H1 (cell line): ENCODE data around the gene COL4A1. TPM values are rescaled to one million over a fixed set of nuclear protein-coding genes. Genes with fewer than 3 reads are reported as not detected.

Experiments
- CTCF ChIA-PET: fragments of 300-600 bp; sonication (Branson Sonifier 250); formaldehyde crosslinking; loops from one replicate; lab custom pipeline; 2021; ENCODE audit not compliant: partially characterized antibody; lab: Charles Lee
- POLR2A ChIA-PET: fragments of 300-600 bp; sonication (Branson Sonifier 250); formaldehyde crosslinking; loops from one replicate; lab custom pipeline; 2021; ENCODE audit warnings: inconsistent platforms; ENCODE audit not compliant: partially characterized antibody; lab: Charles Lee
- DNase-seq, 2 experiments: peaks; one replicate each; pipeline versions ENCODE4 v3.0.0 to v3.0.0-alpha.2; 2010 to 2022; ENCODE audit warnings: low spot score in 2 of 2, low read depth in 1 of 2, mixed read lengths in 1 of 2
- FAIRE-seq: peaks from 2 replicates; lab custom pipeline; 2011; peaks lifted over from hg19 to GRCh38; lab: Jason Lieb, UNC
- H2AFZ ChIP-seq: 2 replicates; pipeline ENCODE4 v1.8.1; 2012; ENCODE audit warnings: low read length, inconsistent platforms
- H2AK5ac ChIP-seq: 2 replicates; pipeline ENCODE4 v1.6.1; 2013; ENCODE audit warnings: low read depth, low read length
- H2BK120ac ChIP-seq: replicated peaks from 2 replicates; pipeline ENCODE3; 2013; ENCODE audit warnings: low read depth, low read length, inconsistent platforms
- H2BK12ac ChIP-seq: 2 replicates; pipeline ENCODE4 v1.6.1; 2013; ENCODE audit warnings: low read depth, low read length
- H2BK15ac ChIP-seq: 2 replicates; pipeline ENCODE4 v1.6.1; 2013; ENCODE audit warnings: low read length
- H2BK20ac ChIP-seq: 2 replicates; pipeline ENCODE4 v1.6.1; 2013; ENCODE audit warnings: low read length
- H2BK5ac ChIP-seq: 2 replicates; pipeline ENCODE4 v1.6.1; 2013; ENCODE audit warnings: low read depth, low read length
- H3K14ac ChIP-seq: 2 replicates; pipeline ENCODE4 v1.6.1; 2013; ENCODE audit warnings: inconsistent platforms; ENCODE audit not compliant: insufficient read length
- H3K18ac ChIP-seq: 2 replicates; pipeline ENCODE4 v1.6.1; 2013; ENCODE audit warnings: low read length; ENCODE audit errors: extremely low read depth
- H3K23ac ChIP-seq: 2 replicates; pipeline ENCODE4 v1.6.1; 2013; ENCODE audit warnings: inconsistent platforms; ENCODE audit not compliant: insufficient read length
- H3K23me2 ChIP-seq: 2 replicates; pipeline ENCODE4 v1.6.1; 2013; ENCODE audit warnings: low read depth, low read length
- H3K27ac ChIP-seq: 2 replicates; pipeline ENCODE4 v1.6.1; 2011; ENCODE audit warnings: low read depth, low read length, inconsistent platforms
- H3K27me3 ChIP-seq, 4 experiments: replicated peaks in 1 of 4; 1 replicate in 1 of 4; 2 replicates in 3 of 4; pipeline versions ENCODE4 v1.6.1 to v1.8.1; 2011 to 2013; ENCODE audit warnings: low read length in 3 of 4, mild to moderate bottlenecking in 3 of 4, inconsistent platforms in 2 of 4, mixed read lengths in 2 of 4, moderate library complexity in 1 of 4; ENCODE audit not compliant: control insufficient read depth in 3 of 4, insufficient read depth in 3 of 4; ENCODE audit errors: extremely low read depth in 1 of 4
- H3K36me3 ChIP-seq, 4 experiments: 2 replicates each; pipeline versions ENCODE4 v1.6.1 to v1.8.1; 2011 to 2013; ENCODE audit warnings: mild to moderate bottlenecking in 4 of 4, low read length in 3 of 4, moderate library complexity in 2 of 4, control low read depth in 1 of 4, inconsistent platforms in 1 of 4; ENCODE audit not compliant: insufficient read depth in 4 of 4, control insufficient read depth in 2 of 4
- H3K4ac ChIP-seq: replicated peaks from 2 replicates; pipeline ENCODE3; 2013; ENCODE audit warnings: low read length, low read depth, mixed read lengths, inconsistent platforms; ENCODE audit not compliant: insufficient read length
- H3K4me1 ChIP-seq, 4 experiments: replicated peaks in 1 of 4; 1 replicate in 1 of 4; 2 replicates in 3 of 4; pipeline versions ENCODE4 v1.6.1 to v1.8.1; 2011 to 2013; ENCODE audit warnings: low read length in 3 of 4, inconsistent platforms in 2 of 4, mixed read lengths in 1 of 4; ENCODE audit not compliant: insufficient read depth in 4 of 4, control insufficient read depth in 3 of 4
- H3K4me2 ChIP-seq, 2 experiments: 2 replicates each; pipeline versions ENCODE4 v1.6.1 to v1.8.1; 2011 to 2013; ENCODE audit warnings: low read depth in 2 of 2, low read length in 2 of 2, control low read depth in 1 of 2, inconsistent platforms in 1 of 2, mild to moderate bottlenecking in 1 of 2; ENCODE audit not compliant: insufficient read depth in 1 of 2
- H3K4me3 ChIP-seq, 4 experiments: fragments of 200-600, 300-600 bp in 1 of 4; sonication (generic), shearing (Covaris generic), sonication (Bioruptor Twin) in 1 of 4; 2 replicates each; pipeline versions ENCODE4 v1.5.1 to v1.8.1; 2011 to 2016; ENCODE audit warnings: low read length in 4 of 4, low read depth in 3 of 4, control low read depth in 2 of 4, inconsistent platforms in 2 of 4, mild to moderate bottlenecking in 2 of 4, mixed read lengths in 1 of 4, moderate library complexity in 1 of 4; ENCODE audit not compliant: insufficient read depth in 2 of 4; ENCODE audit errors: extremely low read depth in 1 of 4
- H3K56ac ChIP-seq: replicated peaks from 2 replicates; pipeline ENCODE3; 2013; ENCODE audit warnings: low read depth, mild to moderate bottlenecking, mixed read lengths, low read length, inconsistent platforms; ENCODE audit not compliant: insufficient read length
- H3K79me1 ChIP-seq: 2 replicates; pipeline ENCODE4 v1.6.1; 2013; ENCODE audit warnings: low read depth, low read length, control low read depth
- H3K79me2 ChIP-seq, 2 experiments: 2 replicates each; pipeline versions ENCODE4 v1.6.1 to v1.8.1; 2012 to 2013; ENCODE audit warnings: low read length in 2 of 2, mild to moderate bottlenecking in 2 of 2, inconsistent platforms in 1 of 2; ENCODE audit not compliant: insufficient read depth in 2 of 2, control insufficient read depth in 1 of 2
- H3K9ac ChIP-seq, 4 experiments: replicated peaks in 1 of 4; 1 replicate in 1 of 4; 2 replicates in 3 of 4; pipeline versions ENCODE4 v1.6.1 to v1.8.1; 2011 to 2013; ENCODE audit warnings: low read depth in 3 of 4, low read length in 3 of 4, control low read depth in 2 of 4, mild to moderate bottlenecking in 2 of 4, moderate library complexity in 2 of 4, inconsistent platforms in 1 of 4; ENCODE audit errors: extremely low read depth in 1 of 4
- H3K9me3 ChIP-seq, 2 experiments: 2 replicates each; pipeline versions ENCODE4 v1.6.1 to v1.8.1; 2012 to 2013; ENCODE audit warnings: mild to moderate bottlenecking in 2 of 2, moderate library complexity in 2 of 2, control low read depth in 1 of 2, inconsistent platforms in 1 of 2, low read depth in 1 of 2, low read length in 1 of 2, mixed read lengths in 1 of 2; ENCODE audit not compliant: insufficient read depth in 2 of 2
- H4K20me1 ChIP-seq, 2 experiments: replicated peaks in 1 of 2; 2 replicates each; pipeline versions ENCODE3 to v1.8.1; 2011 to 2013; ENCODE audit warnings: inconsistent platforms in 2 of 2, low read length in 2 of 2, mild to moderate bottlenecking in 1 of 2; ENCODE audit not compliant: insufficient read depth in 2 of 2, control insufficient read depth in 1 of 2
- H4K5ac ChIP-seq: 2 replicates; pipeline ENCODE4 v1.6.1; 2013; ENCODE audit warnings: low read length, low read depth, mixed read lengths, inconsistent platforms; ENCODE audit not compliant: insufficient read length
- H4K8ac ChIP-seq: 2 replicates; pipeline ENCODE4 v1.8.0; 2013; ENCODE audit warnings: mild to moderate bottlenecking, moderate library complexity, low read length, inconsistent platforms; ENCODE audit not compliant: insufficient read depth; ENCODE audit errors: extremely low read depth
- H4K91ac ChIP-seq: replicated peaks from 2 replicates; pipeline ENCODE3; 2013; ENCODE audit warnings: low read length, mixed read lengths, inconsistent platforms; ENCODE audit not compliant: insufficient read length
- CEBPB ChIP-seq: IDR thresholded peaks from 2 replicates; pipeline ENCODE4 v1.6.1; 2012; ENCODE audit warnings: low read depth, low read length
- CTBP2 ChIP-seq: IDR thresholded peaks from 2 replicates; pipeline ENCODE4 v1.7.0; 2011; ENCODE audit warnings: borderline replicate concordance, mild to moderate bottlenecking, moderate library complexity, mixed read lengths, low read length; ENCODE audit not compliant: insufficient read depth, insufficient read length
- EP300 ChIP-seq, 2 experiments: IDR thresholded peaks; 1 replicate in 1 of 2; 2 replicates in 1 of 2; pipeline ENCODE4 v1.6.1; 2011 to 2012; ENCODE audit warnings: low read depth in 2 of 2, low read length in 2 of 2, mild to moderate bottlenecking in 2 of 2, borderline replicate concordance in 1 of 2, inconsistent platforms in 1 of 2, moderate library complexity in 1 of 2
- MAX ChIP-seq: IDR thresholded peaks from 2 replicates; pipeline ENCODE4 v1.6.1; 2012; ENCODE audit warnings: inconsistent platforms
- SIRT6 ChIP-seq: IDR thresholded peaks from one replicate; pipeline ENCODE4 v1.7.1; 2012; ENCODE audit warnings: low read length, inconsistent platforms
- TCF12 ChIP-seq: IDR thresholded peaks from 2 replicates; pipeline ENCODE4 v1.6.1; 2011; ENCODE audit warnings: low read depth, mild to moderate bottlenecking, low read length
- WGBS, 2 experiments: shearing (Covaris generic) in 1 of 2; methylation state at CpG; one replicate each; pipeline versions ENCODE4 v1.1.6 to v1.1.7; 2013 to 2015; ENCODE audit warnings: low lambda C conversion rate in 2 of 2, mixed read lengths in 2 of 2, inconsistent platforms in 1 of 2, low coverage in 1 of 2, missing lambda C conversion rate in 1 of 2; ENCODE audit not compliant: insufficient replicate concordance in 2 of 2, insufficient coverage in 1 of 2, insufficient read length in 1 of 2; ENCODE audit errors: extremely low coverage in 1 of 2, missing lambda C conversion rate in 1 of 2; 5-methylcytosine and 5-hydroxymethylcytosine counted together
- polyA plus RNA-seq, 7 experiments: library from polyadenylated mRNA; depleted of rRNA in 3 of 7; stranded (reverse) in 5 of 7; unstranded in 2 of 7; fragments of >200 nt in 5 of 7; fragments of 200-250 nt in 2 of 7; gene quantifications; 1 replicate in 5 of 7; 2 replicates in 1 of 7; 4 replicates in 1 of 7; pipeline versions ENCODE4 v1.2.1 to v1.2.3, GENCODE V29; 2011 to 2013; ENCODE audit warnings: missing spikeins in 2 of 7, mixed read lengths in 2 of 7
- total RNA-seq: library from RNA; stranded (reverse); fragmentation: NEBNext Ultra II Directional; extraction: Animal tissue kit (Norgen Biotek cat#: 25700); gene quantifications from 2 replicates; pipeline ENCODE4 v1.2.1, GENCODE V29; 2021
- TF ChIP-seq, protein P1 (sequence below): IDR thresholded peaks from 2 replicates; pipeline ENCODE4 v1.6.1; 2011; ENCODE audit warnings: low read length, improper control_type of control experiment

Gene COL4A1
- total and polyA plus RNA-seq, 2 of the 8 experiments (the other 6 are each of a cell fraction or from before 2014, with no cell fraction given): 30.7 to 82.0 TPM

DNA sequence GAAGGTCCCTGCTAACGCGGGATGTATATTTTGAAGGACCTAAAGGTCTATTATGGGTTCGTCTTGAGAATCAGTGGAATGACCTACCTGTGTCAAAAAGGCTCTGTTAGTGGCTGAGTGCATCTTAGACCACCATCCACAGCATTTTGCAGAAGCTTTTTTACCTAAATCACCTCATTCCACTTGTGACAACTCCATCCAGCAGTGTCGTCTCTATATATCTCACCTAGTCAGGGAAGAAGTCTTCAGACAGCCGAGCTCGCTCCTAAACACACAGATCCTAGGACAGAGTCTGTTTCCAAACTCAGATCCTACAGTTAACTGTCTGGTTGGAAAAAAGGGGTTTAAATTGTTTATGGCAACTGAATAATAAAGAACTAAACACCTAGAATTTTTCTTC is 33.7 kb downstream of the COL4A1 start:
- FAIRE-seq: no peak

More for the DNA sequence above, 33.7 kb downstream of the COL4A1 start:
- H3K9ac ChIP-seq: no peak overlapping the region
- H2BK20ac ChIP-seq: no peak overlapping the region
- H4K91ac ChIP-seq: no peak overlapping the region
- no peak overlapping the region for H3K14ac ChIP-seq
- H3K56ac ChIP-seq: no peak overlapping the region
- no peak overlapping the region for H2AK5ac ChIP-seq
- no peak overlapping the region for H2BK120ac ChIP-seq
- no peak overlapping the region for H3K23ac ChIP-seq
- H3K23me2 ChIP-seq: no peaks in the 10 kb centered on the region
- no peak overlapping the region for H3K27ac ChIP-seq
- H3K4me2 ChIP-seq: no peak overlapping the region
- peaks cover 10% of the 10 kb centered on the region; the same call in 1 of the 2 replicates for H3K79me1 ChIP-seq
- no peak overlapping the region for H2BK12ac ChIP-seq
- TF ChIP-seq CTBP2 (no peak), EP300 (IDR thresholded peaks at IDR 0.05; ENCODE audit: borderline replicate concordance in 1 of 2, low read depth in 2 of 2, low read length in 2 of 2) (no peak), TCF12 (no peak), CEBPB (no peak), MAX (no peak), SIRT6 (no peak)
- TF ChIP-seq, protein P1, sequence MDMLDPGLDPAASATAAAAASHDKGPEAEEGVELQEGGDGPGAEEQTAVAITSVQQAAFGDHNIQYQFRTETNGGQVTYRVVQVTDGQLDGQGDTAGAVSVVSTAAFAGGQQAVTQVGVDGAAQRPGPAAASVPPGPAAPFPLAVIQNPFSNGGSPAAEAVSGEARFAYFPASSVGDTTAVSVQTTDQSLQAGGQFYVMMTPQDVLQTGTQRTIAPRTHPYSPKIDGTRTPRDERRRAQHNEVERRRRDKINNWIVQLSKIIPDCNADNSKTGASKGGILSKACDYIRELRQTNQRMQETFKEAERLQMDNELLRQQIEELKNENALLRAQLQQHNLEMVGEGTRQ: no peak
- H2AFZ ChIP-seq: no peak overlapping the region
- H4K5ac ChIP-seq: no peak overlapping the region
- no peaks in the 10 kb centered on the region; a peak in 2 of 8 replicates for H3K36me3 ChIP-seq
- H3K4me3 ChIP-seq: no peak overlapping the region
- peaks cover 0 to 7% of the 10 kb centered on the region in 2 experiments; a peak in 2 of 4 replicates for H3K79me2 ChIP-seq
- POLR2A ChIA-PET: no interaction called here
- H4K8ac ChIP-seq: no peak overlapping the region
- no peaks in the 10 kb centered on the region; a peak in 1 of 7 replicates for H3K27me3 ChIP-seq
- no peak overlapping the region for H2BK15ac ChIP-seq
- WGBS, 2 experiments: 94% methylated on average over 6 of the region's 6 CpGs; no CpG with 5 or more reads in 1 of the 2 experiments
- H4K20me1 ChIP-seq: no peaks in the 10 kb centered on the region
- peaks cover 3 to 8% (median 3%) of the 10 kb centered on the region in 4 experiments; a peak in 3 of 7 replicates for H3K4me1 ChIP-seq
- DNase-seq: no peak
- CTCF ChIA-PET: interaction anchor here (1.3 to 4.7 kb wide), 3 partner anchors 9 to 138 kb away, joined by 4 to 28 read pairs (median 14); no protein-coding TSS in a partner anchor
- no peaks in the 10 kb centered on the region for H3K9me3 ChIP-seq
- no peak overlapping the region for H2BK5ac ChIP-seq
- H3K4ac ChIP-seq: no peak overlapping the region
- no peak overlapping the region for H3K18ac ChIP-seq
